HG03066 (cell line): ENCODE data around the gene ZNF420.

ENCODE experiments used
- ATAC-seq: cut with Tn5 transposase; IDR thresholded peaks from one replicate; pipeline ENCODE4 v1.9.1; 2021; ENCODE audit warnings: low read depth; ENCODE audit not compliant: unreplicated experiment

ZNF420 gene

GRCh38 chr19:37136111-37136510 lies 57.9 kb downstream of the ZNF420 start:
- no peak for ATAC-seq

- no peak for ATAC-seq
Observed at GRCh38 chr19:37148214-37148613, 70.0 kb downstream of the ZNF420 start.

- ATAC-seq: no peak
Observed at GRCh38 chr19:37160153-37160552, 81.9 kb downstream of the ZNF420 start.

GRCh38 chr19:37165635-37166034 lies 87.4 kb downstream of the ZNF420 start:
- ATAC-seq: no peak

GRCh38 chr19:37172368-37173366 lies 94.4 kb downstream of the ZNF420 start, which contains the start of gene ZNF585A:
TSS of gene ZNF585A (minus strand) at chr19:37172695. CDS start at chr19:37169910, 2,785 bp downstream.
- ATAC-seq: peak; percentile 85
